Medulla oblongata (tissue), 1 donor: ENCODE results near the gene AVPI1.
"Not testable (repeated sequence)": the region's sequence is repeated elsewhere in the genome, so short reads cannot be mapped to it uniquely, and the experiment has no call there.

Experiments used
- DNase-seq: peaks from one replicate; pipeline ENCODE4 v3.0.0-alpha.2; 2015; ENCODE audit errors: extremely low spot score

The AVPI1 gene

GRCh38 chr10:97711640-97712572 is 24.9 kb upstream of the AVPI1 start:
- DNase-seq, result no peak

GRCh38 chr10:97708976-97709946 is 22.2 kb upstream of the AVPI1 start:
- peak; percentile 80 for DNase-seq

DNA sequence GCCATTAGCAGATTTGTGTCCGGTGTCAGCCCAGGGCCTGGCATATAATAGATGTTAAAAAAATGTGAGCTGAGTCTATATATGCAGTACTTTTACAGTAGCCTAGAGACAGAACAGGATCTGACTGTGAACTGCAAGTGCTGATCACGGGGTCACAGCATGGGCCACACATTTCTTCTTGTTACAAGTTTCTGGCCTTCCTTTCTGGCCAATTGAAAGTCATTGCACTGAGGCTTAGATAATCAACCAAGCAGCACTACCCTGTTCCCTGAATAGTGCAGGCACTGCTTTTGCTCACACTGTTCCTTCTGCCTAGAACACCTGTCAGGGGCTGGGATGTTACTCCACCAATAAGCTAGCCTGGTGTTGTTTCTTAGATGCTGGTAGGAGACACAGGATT is 21.1 kb upstream of the AVPI1 start:
- DNase-seq, result no peak

DNA sequence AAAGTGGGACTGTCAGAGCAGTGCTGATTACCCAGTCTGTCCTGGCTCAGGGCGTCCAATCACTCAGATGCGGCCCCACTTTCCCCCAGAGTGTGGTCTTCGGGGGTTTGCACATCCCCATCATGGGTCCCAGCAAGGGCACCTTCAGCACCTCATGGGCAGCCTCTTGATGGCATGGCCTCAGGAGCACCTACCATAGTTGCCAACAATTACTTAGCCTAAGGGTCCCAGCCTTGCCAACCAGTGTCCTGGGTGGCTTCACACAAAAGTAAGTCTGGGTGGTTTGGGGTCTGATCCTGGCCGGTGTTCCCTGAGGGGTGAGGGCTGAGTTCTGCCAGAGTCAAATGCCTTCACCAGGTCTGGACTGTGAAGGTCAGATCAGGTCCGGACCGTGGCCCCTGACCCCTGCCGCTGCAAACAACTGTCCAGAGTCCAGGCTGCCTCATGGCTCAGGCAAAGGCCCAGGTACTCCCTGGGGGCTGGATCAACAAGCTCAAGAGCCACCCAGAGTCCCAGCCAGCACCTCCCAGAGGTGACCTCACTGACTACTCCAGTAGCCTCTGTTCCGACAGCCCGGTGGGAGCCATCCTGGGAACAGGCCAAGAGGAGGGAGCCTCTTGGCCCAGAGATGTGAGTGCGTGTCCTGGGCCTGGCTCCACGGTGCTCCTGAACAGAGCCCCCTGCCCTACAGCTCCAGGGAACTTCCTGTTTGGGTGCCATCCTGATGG is 20.3 kb upstream of the AVPI1 start:
- no peak for DNase-seq

DNA sequence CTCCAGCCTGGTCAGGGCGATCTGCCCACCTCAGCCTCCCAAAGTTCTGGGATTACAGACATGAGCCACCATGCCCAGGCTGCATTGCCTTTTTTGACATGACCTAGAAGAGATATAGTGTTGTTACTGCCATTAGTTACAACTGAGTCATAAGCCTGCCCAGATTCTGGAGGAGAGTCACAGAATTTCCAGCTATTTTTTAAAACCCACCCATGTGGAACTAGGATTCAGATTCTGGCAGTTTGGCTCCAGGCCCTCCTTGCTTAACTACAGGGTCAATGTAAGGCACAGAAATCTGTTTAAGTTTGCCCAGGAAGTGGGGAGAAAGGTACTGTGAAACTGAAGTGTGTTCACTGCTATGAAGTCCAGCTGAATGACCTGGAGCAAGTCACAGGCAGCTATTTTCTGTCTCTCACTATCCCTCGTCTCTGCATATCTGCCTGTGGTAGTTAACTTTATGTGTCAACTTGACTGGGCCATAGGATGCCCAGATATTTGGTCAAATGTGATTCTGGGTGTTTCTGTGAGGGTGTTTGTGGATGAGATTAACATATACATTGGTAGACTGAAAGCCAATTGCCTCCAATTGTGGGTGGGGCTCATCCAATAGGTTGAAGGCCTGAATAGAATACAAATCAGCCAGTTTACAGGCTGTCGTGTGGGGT is 18.1 kb upstream of the AVPI1 start:
- no peak for DNase-seq

DNA sequence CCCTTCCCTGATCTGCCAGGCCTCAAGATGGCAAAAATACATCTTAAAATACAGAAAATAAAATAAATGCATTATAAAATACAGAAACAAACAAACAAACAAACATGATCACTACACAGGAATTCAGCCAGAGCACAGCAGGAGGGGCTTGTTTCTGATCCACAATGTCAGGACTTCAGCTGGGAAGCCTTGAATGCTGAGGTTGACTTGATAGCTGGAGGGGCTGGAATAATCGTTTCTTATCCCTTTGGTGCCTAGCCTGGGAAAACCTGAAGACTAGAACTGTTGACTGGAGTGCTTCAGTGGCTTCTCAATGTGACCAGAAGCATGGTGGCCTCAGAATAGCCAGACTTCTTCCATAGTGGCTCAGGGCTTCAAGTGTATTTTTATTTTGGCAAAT is 17.3 kb upstream of the AVPI1 start:
- DNase-seq, result no peak

DNA sequence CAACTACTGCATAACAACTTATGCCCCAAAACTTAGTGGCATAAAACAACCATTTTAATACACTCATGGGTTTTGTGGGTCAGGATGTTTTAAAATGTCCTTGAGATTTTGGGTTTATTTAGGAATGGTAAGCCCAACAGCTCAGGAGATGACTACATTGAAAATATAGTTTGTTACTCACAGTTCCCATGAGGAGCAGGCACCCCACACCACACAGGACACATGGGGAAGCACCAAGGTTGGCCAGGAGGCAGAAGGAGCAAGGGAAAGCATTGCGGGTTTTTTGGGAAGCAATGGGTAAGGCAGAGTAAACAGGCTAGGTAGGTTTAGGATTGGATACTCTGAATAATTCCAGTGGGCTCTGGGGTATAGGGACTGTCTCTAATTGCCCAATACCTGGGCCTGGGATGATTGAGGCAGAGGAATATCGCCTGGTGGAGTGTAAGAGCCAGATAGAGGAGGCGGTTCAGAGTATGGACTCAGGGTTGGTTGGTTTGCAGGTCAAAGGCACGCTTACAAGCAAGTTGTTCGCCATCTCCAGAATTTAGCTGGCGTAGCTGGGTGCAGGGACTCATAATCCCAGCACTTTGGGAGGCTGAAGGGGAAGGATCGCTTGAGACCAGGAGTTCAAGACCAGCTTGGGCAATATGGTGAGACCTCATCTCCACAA is 16.5 kb upstream of the AVPI1 start:
- no peak for DNase-seq

DNA sequence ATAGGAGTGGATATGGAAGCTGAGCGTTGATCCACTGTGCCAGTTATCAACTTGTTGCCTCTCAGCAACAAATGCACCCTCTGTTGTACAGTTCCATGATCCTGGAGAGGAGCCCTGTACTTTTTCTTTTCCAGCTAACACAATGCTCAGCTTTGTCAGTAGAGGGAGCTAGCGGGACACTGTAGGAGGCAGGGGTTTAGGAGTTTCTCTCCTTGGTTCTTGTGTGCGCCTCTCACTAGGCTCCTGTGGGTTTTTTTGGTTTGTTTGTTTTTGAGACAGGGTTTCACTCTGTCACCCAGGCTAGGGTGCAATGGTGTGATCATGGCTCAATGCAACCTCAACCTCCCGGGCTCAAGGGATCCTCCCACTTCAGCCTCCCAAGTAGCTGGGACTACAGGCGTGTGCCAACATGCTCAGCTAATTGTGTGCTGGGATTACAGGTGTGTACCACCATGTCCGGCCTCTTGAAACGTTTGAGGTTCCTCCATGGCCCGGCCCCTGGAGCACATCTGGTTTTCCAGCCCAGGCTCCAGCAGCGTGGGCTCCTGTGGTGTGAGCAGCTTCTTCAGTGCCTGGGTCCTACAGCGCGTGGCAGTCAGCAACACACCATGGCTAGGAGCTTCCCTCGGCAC is 14.5 kb upstream of the AVPI1 start:
- peak; percentile 95 for DNase-seq

DNA sequence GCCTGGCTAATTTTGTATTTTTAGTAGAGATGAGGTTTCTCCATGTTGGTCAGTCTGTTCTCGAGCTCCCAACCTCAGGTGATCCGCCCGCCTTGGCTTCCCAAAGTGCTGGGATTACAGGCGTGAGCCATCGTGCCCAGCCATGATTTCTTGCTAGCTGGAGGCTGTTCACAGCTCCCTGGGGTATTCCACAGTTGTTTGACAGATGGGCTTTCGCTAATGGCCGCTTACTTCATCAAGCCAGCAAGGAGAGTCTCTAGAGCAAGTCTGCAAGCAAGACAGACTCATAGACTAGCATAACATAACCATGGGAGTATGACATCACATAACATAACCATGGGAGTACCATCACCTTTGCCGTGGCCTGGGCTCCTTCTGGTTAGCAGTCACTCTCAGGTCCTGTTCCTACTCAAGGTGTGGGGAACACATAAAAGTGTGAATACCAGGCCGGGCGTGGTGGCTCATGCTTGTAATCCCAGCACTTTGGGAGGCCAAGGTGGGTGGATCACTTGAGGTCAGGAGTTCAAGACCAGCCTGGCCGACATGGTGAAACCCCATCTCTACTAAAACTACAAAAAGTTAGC is 11.1 kb upstream of the AVPI1 start:
- DNase-seq, result not testable (repeated sequence)

- no peak for DNase-seq
Observed at GRCh38 chr10:97690133-97690532, 3.1 kb upstream of the AVPI1 start.

GRCh38 chr10:97689559-97690020 is 2.5 kb upstream of the AVPI1 start:
- DNase-seq, result no peak

GRCh38 chr10:97687785-97688781 is 1.0 kb upstream of the AVPI1 start:
- no peak for DNase-seq

GRCh38 chr10:97686301-97686961 is 610 bp downstream of the AVPI1 start:
- no peak for DNase-seq

DNA sequence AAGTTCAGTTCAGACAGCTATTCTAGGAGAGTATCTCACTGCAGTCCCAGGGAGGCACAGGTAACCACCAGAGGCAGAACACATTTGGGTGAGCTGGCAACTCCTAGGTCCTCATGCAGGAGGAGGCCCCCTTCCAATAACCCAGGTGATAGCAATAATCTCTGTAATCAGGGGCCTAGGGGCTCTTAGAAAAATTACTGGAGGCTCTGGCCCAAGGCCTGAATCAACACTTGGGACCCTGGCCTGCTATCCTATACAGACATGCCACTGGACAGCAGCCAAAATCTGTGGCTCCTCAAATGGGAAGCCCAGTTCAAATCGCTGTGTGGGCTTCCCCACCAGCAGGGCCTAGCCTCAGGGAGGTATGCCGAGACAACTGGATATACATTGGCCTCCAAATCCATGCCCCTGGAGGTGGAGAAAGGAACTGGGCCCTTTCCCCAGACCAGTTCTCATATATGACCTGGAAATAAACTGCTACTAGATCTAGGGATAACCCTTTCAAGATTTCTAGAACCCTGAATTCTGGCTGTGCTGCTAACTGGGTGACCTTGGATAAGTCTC is 1.6 kb downstream of the AVPI1 start:
- DNase-seq, result no peak

DNA sequence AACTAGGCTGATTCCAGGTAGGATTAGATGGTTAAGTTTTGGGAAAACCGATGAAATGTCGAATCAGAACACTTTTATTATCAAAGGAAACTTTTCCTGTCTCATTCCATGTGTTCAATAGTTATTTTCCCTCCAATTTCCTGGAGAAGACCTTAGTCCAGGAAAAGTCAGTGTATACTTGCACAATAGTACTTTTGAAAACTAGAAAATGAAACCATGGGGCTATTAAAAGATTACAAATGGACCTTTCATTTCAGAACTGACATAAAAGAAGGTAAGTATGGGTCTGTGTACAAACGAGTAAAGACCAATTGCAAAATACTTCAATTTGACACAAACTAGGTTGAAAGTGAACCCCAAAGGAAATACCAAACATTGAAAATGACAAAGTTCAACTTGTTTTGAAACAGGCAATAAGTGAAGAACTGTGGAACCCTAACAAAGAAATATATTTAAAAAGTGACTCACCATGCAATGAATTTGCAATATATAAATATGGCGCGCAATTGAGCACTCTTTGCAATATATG is 2.1 kb downstream of the AVPI1 start:
- no peak for DNase-seq

DNA sequence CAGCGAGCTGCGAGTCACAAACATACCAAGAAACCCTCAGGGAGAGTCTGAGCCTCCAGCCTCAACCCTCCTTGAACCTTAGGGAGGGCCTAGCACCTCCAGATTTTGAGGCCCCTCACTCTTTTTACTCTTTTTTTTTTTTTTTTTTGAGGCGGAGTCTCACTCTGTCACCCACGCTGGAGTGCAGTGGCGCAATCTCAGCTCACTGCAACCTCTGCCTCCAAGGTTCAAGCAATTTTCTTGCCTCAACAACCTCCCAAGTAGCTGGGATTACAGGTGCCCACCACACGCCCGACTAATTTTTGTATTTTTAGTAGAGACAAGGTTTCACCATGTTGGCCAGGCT is 2.7 kb downstream of the AVPI1 start:
- not testable (repeated sequence) for DNase-seq
